ENCODE results near the gene ARSK.

DNA sequence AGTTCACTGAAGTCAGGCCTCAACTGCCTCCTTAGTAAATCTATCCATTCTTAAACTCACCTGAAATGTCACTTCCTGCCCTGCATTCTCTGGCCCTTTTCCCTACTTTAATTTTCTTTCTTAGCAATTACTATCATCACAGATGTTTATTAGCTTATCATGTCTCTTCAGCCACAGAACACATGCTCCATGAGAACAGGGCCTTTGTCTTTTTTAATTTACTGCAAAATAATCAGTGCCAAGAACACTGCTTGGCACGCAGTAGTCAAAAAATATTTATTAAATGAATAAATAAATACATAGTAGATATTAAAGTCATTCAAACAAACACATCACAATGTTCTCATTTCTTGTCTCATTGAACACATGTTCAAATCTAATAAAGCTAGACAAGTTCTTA is 46.4 kb upstream of the ARSK start:
- TF ChIP-seq CTCF (IDR thresholded peaks at IDR 0.05) (no peak), EZH2 (IDR thresholded peaks at IDR 0.05; ENCODE audit: borderline replicate concordance, insufficient read depth, low read depth, low read length, poor library complexity, severe bottlenecking) (no peak)

All from B cell (primary cell).